Kidney epithelial cell (primary cell): Measurements from ENCODE around the gene MT1B. TPM values are rescaled to one million over a fixed set of nuclear protein-coding genes. Genes with fewer than 3 reads are reported as not detected.
A peak's percentile ranks its signal among the peaks of the same experiment; 100 is the strongest.

Experiments used
- DNase-seq: peaks from one replicate; pipeline ENCODE4 v3.0.0-alpha.2; 2010; ENCODE audit warnings: low read depth
- H3K27me3 ChIP-seq: 2 replicates; pipeline ENCODE4 v1.6.0; 2011; ENCODE audit warnings: low read length; ENCODE audit not compliant: control insufficient read depth, insufficient read depth
- H3K36me3 ChIP-seq: 2 replicates; pipeline ENCODE4 v1.5.1; 2011; ENCODE audit warnings: low read length; ENCODE audit not compliant: control insufficient read depth, insufficient read depth
- H3K4me3 ChIP-seq: 2 replicates; pipeline ENCODE4 v1.5.1; 2011; ENCODE audit warnings: low read depth, mild to moderate bottlenecking, control low read depth, low read length
- total RNA-seq: library from RNA; depleted of rRNA; stranded (reverse); fragments of >200 nt; gene quantifications from 2 replicates; pipeline ENCODE4 v1.2.3, GENCODE V29; 2015
- TF ChIP-seq, protein P1 (sequence below): IDR thresholded peaks from 2 replicates; pipeline ENCODE4 v1.5.1; 2011; ENCODE audit warnings: mild to moderate bottlenecking, moderate library complexity, low read length, control low read depth, inconsistent platforms; ENCODE audit not compliant: insufficient read depth, poor library complexity, severe bottlenecking

MT1B gene
- not detected in 2 replicates for total RNA-seq

DNA sequence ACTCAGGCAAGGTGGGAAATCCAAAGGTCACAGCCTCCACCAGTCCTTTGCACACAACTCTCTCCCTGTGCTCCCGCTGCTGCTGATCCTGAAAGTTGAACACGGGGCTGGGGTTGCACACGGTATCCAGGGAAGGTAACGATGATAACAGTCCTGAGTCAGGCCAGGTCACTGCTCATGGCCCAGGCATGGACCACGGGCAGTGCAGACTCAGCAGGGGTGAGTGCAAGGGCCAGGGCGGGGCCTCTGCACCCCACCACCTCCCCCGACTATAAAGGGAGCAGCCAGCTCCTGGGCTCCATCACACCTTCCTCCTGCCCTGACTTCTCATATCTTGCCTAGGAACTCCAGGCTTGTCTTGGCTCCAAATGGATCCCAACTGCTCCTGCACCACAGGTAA lies at the start of gene MT1B:
Gene MT1B, plus strand, starts transcription at position 301 of the 400 bp plus-strand sequence. Its CDS starts 68 bp downstream, at position 369.
- no peak for DNase-seq
- peaks cover 37% of the 10 kb centered on the region for H3K27me3 ChIP-seq
- H3K4me3 ChIP-seq = no peak within 1 kb of the TSS
- TF ChIP-seq, protein P1, sequence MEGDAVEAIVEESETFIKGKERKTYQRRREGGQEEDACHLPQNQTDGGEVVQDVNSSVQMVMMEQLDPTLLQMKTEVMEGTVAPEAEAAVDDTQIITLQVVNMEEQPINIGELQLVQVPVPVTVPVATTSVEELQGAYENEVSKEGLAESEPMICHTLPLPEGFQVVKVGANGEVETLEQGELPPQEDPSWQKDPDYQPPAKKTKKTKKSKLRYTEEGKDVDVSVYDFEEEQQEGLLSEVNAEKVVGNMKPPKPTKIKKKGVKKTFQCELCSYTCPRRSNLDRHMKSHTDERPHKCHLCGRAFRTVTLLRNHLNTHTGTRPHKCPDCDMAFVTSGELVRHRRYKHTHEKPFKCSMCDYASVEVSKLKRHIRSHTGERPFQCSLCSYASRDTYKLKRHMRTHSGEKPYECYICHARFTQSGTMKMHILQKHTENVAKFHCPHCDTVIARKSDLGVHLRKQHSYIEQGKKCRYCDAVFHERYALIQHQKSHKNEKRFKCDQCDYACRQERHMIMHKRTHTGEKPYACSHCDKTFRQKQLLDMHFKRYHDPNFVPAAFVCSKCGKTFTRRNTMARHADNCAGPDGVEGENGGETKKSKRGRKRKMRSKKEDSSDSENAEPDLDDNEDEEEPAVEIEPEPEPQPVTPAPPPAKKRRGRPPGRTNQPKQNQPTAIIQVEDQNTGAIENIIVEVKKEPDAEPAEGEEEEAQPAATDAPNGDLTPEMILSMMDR = no peak
- H3K36me3 ChIP-seq = no peaks in the 10 kb centered on the region

DNA sequence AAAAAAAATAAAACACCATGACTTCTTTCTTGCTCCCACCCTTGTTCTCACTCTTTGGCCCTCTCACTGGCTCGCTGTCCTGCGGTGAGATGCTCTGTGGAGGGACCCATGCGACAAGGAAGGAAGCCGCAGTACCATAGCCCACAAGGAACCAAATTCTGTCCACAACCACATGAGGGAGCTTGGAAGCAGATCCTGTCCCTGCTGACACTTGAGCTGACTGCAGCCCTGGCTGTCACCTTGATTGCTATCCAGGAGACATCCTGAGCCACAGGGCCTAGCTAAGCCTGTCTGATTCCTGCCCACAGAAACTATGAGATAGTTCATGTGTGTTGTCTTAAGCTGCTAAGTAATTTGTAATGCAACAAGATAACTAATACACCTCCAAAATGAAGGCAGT lies 48.1 kb upstream of the MT1B start:
- Histone ChIP-seq H3K27me3 (no peaks in the 10 kb centered on the region), H3K36me3 (no peaks in the 10 kb centered on the region), H3K4me3 (no peak overlapping the region)
- TF ChIP-seq, protein P1 = peak; percentile 41
- DNase-seq = no peak

DNA sequence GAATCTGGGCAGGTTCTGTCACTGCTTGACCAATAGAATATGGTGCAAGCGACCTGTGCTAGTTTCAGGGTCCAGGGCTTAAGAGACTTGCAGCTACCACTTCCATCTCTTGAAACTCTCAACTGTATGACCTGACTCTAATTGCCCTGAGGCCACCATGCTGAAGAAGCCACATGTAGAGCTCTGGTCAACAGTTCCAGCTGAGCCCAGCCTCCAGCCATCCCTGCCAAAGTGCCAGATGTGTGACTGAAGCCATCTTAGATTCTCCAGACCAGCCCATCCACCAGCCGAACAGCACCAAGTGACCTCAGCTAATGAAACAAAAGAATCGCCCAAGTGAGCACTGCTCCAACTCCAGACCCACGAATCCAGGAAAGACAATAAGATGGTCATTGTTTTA lies 46.7 kb upstream of the MT1B start:
- no peaks in the 10 kb centered on the region for H3K27me3 ChIP-seq
- H3K4me3 ChIP-seq = no peak overlapping the region
- no peak for DNase-seq
- TF ChIP-seq, protein P1 = no peak
- H3K36me3 ChIP-seq = no peaks in the 10 kb centered on the region

DNA sequence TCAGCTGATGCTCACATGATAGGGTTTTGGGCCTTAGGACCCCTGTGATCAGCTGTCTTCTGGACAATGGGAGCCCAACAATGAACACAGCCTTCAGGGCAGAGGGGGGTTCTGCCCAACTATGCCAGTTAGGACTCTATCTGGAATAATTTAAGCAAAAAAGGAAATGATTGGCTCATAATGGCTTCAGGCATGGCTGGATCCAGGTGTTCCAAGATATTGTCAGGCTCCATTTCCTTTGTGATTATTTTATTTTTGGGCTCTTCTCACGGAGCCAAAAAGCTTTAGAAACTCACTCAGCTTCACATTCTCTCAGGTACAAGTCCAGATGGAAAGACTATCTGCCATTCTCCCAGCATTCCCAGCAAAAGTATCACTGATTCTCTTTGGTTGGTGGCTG lies 46.2 kb upstream of the MT1B start:
- Histone ChIP-seq H3K4me3 (no peak overlapping the region), H3K27me3 (no peaks in the 10 kb centered on the region), H3K36me3 (no peaks in the 10 kb centered on the region)
- TF ChIP-seq, protein P1 = no peak
- DNase-seq = no peak

DNA sequence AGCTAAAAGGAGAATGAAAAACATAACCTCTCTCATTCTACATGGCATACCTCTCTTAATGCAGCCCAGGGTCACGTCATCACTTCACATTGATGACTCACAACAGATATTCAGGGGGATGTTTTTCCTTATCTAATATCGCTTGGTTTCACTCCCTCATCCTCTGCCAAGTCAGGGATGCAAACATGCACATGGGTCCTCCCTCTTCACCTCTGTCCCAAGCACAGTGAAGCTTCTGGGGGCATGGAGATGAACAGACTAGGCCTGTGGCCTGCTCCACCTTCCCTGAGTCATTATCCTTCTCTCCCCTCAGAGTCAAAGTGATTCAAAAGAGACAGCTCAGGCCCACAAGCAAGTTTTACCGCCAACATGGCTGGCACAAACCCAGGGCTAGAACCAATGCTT lies 45.6 kb upstream of the MT1B start:
- Histone ChIP-seq H3K4me3 (no peak overlapping the region), H3K27me3 (no peaks in the 10 kb centered on the region), H3K36me3 (no peaks in the 10 kb centered on the region)
- TF ChIP-seq, protein P1 = no peak
- DNase-seq = no peak

DNA sequence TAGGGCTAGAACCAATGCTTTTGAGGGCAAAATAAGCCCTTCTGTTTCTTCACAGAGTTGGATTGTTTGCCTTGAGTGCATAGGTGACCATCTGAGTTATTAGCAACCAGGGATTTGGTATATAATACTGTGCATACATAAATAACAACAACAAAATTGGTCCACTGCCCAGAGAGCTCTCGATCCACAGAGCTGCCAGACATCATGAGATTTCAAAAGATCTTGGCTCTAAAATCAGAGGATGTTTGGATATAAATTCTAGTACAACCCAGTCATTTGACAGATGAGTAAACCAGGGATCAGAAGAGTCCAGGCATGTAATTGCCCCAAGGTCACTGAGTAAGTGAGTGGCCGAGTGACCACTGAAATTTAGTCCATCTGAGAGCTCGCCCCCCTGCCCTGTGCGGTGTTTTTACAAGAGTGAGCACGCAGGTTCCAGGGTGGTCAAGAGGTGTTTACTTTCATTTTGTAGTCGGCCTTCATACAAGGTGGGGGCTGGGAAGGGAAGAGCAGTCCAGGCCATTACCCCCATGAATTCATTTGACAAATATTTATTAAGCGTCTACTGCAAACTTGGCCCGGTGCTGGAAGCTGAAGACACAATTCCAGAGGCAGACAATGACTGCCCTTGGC lies 45.1 kb upstream of the MT1B start:
- H3K27me3 ChIP-seq = no peaks in the 10 kb centered on the region
- no peak for DNase-seq
- H3K4me3 ChIP-seq = no peak overlapping the region
- H3K36me3 ChIP-seq = no peaks in the 10 kb centered on the region
- TF ChIP-seq, protein P1 = no peak
